Large intestine (tissue), 3 donors: ENCODE measurements around the gene SNX2. TPM values are rescaled to one million over a fixed set of nuclear protein-coding genes. Genes with fewer than 3 reads are reported as not detected.
"Not testable (repeated sequence)": the region's sequence is repeated elsewhere in the genome, so short reads cannot be mapped to it uniquely, and the experiment has no call there.

Source experiments
- DNase-seq, 2 donors: peaks; one replicate each; pipeline versions ENCODE4 v3.0.0 to v3.0.0-alpha.2; 2013
- H3K27ac ChIP-seq: one replicate; pipeline ENCODE4 v1.5.1; 2013; ENCODE audit warnings: low read length
- H3K27me3 ChIP-seq: 2 replicates; pipeline ENCODE4 v1.6.1; 2013; ENCODE audit warnings: low read length; ENCODE audit not compliant: control insufficient read depth, insufficient read depth
- H3K36me3 ChIP-seq: 2 replicates; pipeline ENCODE4 v1.6.1; 2013; ENCODE audit warnings: low read length; ENCODE audit not compliant: control insufficient read depth, insufficient read depth
- H3K4me1 ChIP-seq: one replicate; pipeline ENCODE4 v1.6.1; 2013; ENCODE audit warnings: low read length; ENCODE audit not compliant: control insufficient read depth, insufficient read depth
- H3K4me3 ChIP-seq: one replicate; pipeline ENCODE4 v1.5.1; 2013; ENCODE audit warnings: low read length
- H3K9me3 ChIP-seq: one replicate; pipeline ENCODE4 v1.6.1; 2013; ENCODE audit warnings: mild to moderate bottlenecking, low read depth, low read length, moderate library complexity; ENCODE audit not compliant: control insufficient read depth
- WGBS: methylation state at CpG from one replicate; pipeline ENCODE4 v1.1.5; 2013; ENCODE audit warnings: low lambda C conversion rate; ENCODE audit not compliant: insufficient coverage; 5-methylcytosine and 5-hydroxymethylcytosine counted together
- polyA plus RNA-seq: library from polyadenylated mRNA; unstranded; fragments of 120-200 nt; gene quantifications from one replicate; pipeline ENCODE4 v1.2.1, GENCODE V29; 2013

Gene SNX2
- polyA plus RNA-seq, 1 donor = 133 TPM

GRCh38 chr5:122857538-122857937, 82.7 kb downstream of the SNX2 start:
- WGBS = 90% methylated on average over 2 of the region's 8 CpGs
- H3K27ac ChIP-seq, H3K9me3 ChIP-seq, H3K36me3 ChIP-seq, H3K4me3 ChIP-seq, DNase-seq, H3K4me1 ChIP-seq, H3K27me3 ChIP-seq: not testable (repeated sequence)

GRCh38 chr5:122858451-122858850, 83.6 kb downstream of the SNX2 start:
- no peak overlapping the region for H3K4me3 ChIP-seq
- H3K9me3 ChIP-seq = no peaks in the 10 kb centered on the region
- no CpG with 5 or more reads among the region's 1 CpG for WGBS
- H3K27me3 ChIP-seq = no peaks in the 10 kb centered on the region
- no peaks in the 10 kb centered on the region for H3K36me3 ChIP-seq
- no peak overlapping the region for H3K27ac ChIP-seq
- no peaks in the 10 kb centered on the region for H3K4me1 ChIP-seq
- no peak for DNase-seq

GRCh38 chr5:122863240-122863639, 88.4 kb downstream of the SNX2 start:
- Histone ChIP-seq H3K27me3 (no peaks in the 10 kb centered on the region), H3K9me3 (no peaks in the 10 kb centered on the region), H3K27ac (no peak overlapping the region), H3K36me3 (peaks cover 4% of the 10 kb centered on the region), H3K4me3 (no peak overlapping the region), H3K4me1 (no peaks in the 10 kb centered on the region)
- 80% methylated on average over 1 of the region's 2 CpGs for WGBS
- no peak for DNase-seq

GRCh38 chr5:122863721-122864120, 88.8 kb downstream of the SNX2 start:
- no peak for DNase-seq
- no peak overlapping the region for H3K27ac ChIP-seq
- WGBS = no CpG with 5 or more reads among the region's 4 CpGs
- H3K9me3 ChIP-seq = no peaks in the 10 kb centered on the region
- no peaks in the 10 kb centered on the region for H3K4me1 ChIP-seq
- H3K36me3 ChIP-seq = peaks cover 5% of the 10 kb centered on the region
- no peaks in the 10 kb centered on the region for H3K27me3 ChIP-seq
- no peak overlapping the region for H3K4me3 ChIP-seq

- DNase-seq = no peak
- no peaks in the 10 kb centered on the region for H3K4me1 ChIP-seq
- no peaks in the 10 kb centered on the region for H3K9me3 ChIP-seq
- no peaks in the 10 kb centered on the region for H3K27me3 ChIP-seq
- no peak overlapping the region for H3K4me3 ChIP-seq
- no peak overlapping the region for H3K27ac ChIP-seq
- WGBS = no CpG with 5 or more reads among the region's 6 CpGs
- H3K36me3 ChIP-seq = peaks cover 5% of the 10 kb centered on the region
These were observed 89.5 kb downstream of the SNX2 start for GRCh38 chr5:122864400-122864799.

GRCh38 chr5:122864842-122865241, 90.0 kb downstream of the SNX2 start:
- Histone ChIP-seq H3K4me1 (no peaks in the 10 kb centered on the region), H3K27me3 (no peaks in the 10 kb centered on the region), H3K27ac (no peak overlapping the region), H3K4me3 (no peak overlapping the region), H3K9me3 (no peaks in the 10 kb centered on the region), H3K36me3 (peaks cover 5% of the 10 kb centered on the region)
- no CpG with 5 or more reads among the region's 1 CpG for WGBS
- no peak for DNase-seq

GRCh38 chr5:122870219-122870856, 95.5 kb downstream of the SNX2 start:
- no peaks in the 10 kb centered on the region for H3K9me3 ChIP-seq
- no peaks in the 10 kb centered on the region for H3K4me1 ChIP-seq
- DNase-seq = peak in 1 of 2 donors; percentile 12
- H3K27ac ChIP-seq = no peak overlapping the region
- H3K27me3 ChIP-seq = no peaks in the 10 kb centered on the region
- peaks cover 5% of the 10 kb centered on the region for H3K36me3 ChIP-seq
- 73% methylated on average over 2 of the region's 7 CpGs for WGBS
- no peak overlapping the region for H3K4me3 ChIP-seq

- peaks cover 5% of the 10 kb centered on the region for H3K36me3 ChIP-seq
- H3K4me3 ChIP-seq = no peak overlapping the region
- no peaks in the 10 kb centered on the region for H3K4me1 ChIP-seq
- H3K27me3 ChIP-seq = no peaks in the 10 kb centered on the region
- no peaks in the 10 kb centered on the region for H3K9me3 ChIP-seq
- 100% methylated on average over 2 of the region's 8 CpGs for WGBS
- DNase-seq = no peak
- no peak overlapping the region for H3K27ac ChIP-seq
These were observed 96.8 kb downstream of the SNX2 start for GRCh38 chr5:122871661-122872060.

GRCh38 chr5:122874179-122874875, 99.4 kb downstream of the SNX2 start:
- DNase-seq = no peak
- WGBS = no CpG with 5 or more reads among the region's 4 CpGs
- no peak overlapping the region for H3K4me3 ChIP-seq
- H3K36me3 ChIP-seq = no peaks in the 10 kb centered on the region
- no peak overlapping the region for H3K27ac ChIP-seq
- H3K4me1 ChIP-seq = no peaks in the 10 kb centered on the region
- H3K9me3 ChIP-seq = no peaks in the 10 kb centered on the region
- no peaks in the 10 kb centered on the region for H3K27me3 ChIP-seq

GRCh38 chr5:122877518-122877917, 102.6 kb downstream of the SNX2 start:
- Histone ChIP-seq H3K27me3 (no peaks in the 10 kb centered on the region), H3K36me3 (no peaks in the 10 kb centered on the region), H3K4me1 (no peaks in the 10 kb centered on the region), H3K27ac (no peak overlapping the region), H3K4me3 (no peak overlapping the region), H3K9me3 (no peaks in the 10 kb centered on the region)
- WGBS = no CpG with 5 or more reads among the region's 2 CpGs
- no peak for DNase-seq

- Histone ChIP-seq H3K27me3 (no peaks in the 10 kb centered on the region), H3K36me3 (no peaks in the 10 kb centered on the region), H3K27ac (no peak overlapping the region), H3K4me3 (no peak overlapping the region), H3K9me3 (no peaks in the 10 kb centered on the region), H3K4me1 (no peaks in the 10 kb centered on the region)
- no CpG with 5 or more reads among the region's 3 CpGs for WGBS
- no peak for DNase-seq
These were observed 104.2 kb downstream of the SNX2 start for GRCh38 chr5:122879076-122879475.
